HG02840 (cell line): ENCODE data around the gene SLC29A1.

Experiments
- ATAC-seq: cut with Tn5 transposase; IDR thresholded peaks from one replicate; pipeline ENCODE4 v1.9.1; 2021; ENCODE audit warnings: mild to moderate bottlenecking, moderate library complexity, moderate number of reproducible peaks; ENCODE audit not compliant: unreplicated experiment, low FRiP score

The SLC29A1 gene

DNA sequence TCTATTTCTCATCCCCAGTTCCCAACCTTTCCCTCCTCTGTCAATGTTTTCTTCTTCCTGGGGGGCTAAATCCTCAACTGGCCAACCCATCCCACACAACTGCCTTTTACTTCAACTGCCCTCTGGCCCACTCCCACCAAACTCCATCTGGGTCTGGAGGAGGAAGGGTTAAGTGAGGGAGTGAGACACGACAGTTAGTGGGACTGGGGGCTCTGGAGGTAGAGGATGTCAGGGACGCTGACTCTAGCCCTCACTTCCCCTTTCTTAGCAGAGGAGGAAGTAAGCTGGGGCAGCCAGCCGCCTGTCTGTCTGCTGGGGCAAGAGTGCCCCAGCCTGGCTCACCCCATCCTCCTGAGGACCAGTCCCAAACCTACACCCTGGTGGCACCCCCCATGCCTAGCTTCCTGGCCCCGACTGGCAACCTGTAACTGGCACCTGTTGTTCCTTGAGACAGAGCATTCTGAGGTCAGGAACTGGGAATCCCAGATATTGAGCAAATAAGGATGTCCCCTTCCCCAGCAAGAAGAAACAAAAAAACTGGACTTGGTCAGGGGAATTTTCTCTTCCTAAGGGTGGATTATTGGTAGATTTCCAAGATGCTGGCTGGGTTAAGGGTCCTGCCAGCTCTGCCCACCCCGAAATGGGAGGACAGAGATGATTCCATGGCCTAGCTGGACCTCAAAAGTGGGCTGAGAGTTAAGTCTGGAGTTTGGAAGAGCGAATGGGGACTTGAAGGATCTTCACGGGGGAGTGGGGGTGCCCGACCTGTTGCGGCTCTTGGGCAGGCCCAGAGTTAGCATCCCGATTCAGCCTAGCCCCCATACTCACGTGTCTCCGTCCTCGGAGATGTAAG is 41.0 kb downstream of the SLC29A1 start:
- no peak for ATAC-seq

DNA sequence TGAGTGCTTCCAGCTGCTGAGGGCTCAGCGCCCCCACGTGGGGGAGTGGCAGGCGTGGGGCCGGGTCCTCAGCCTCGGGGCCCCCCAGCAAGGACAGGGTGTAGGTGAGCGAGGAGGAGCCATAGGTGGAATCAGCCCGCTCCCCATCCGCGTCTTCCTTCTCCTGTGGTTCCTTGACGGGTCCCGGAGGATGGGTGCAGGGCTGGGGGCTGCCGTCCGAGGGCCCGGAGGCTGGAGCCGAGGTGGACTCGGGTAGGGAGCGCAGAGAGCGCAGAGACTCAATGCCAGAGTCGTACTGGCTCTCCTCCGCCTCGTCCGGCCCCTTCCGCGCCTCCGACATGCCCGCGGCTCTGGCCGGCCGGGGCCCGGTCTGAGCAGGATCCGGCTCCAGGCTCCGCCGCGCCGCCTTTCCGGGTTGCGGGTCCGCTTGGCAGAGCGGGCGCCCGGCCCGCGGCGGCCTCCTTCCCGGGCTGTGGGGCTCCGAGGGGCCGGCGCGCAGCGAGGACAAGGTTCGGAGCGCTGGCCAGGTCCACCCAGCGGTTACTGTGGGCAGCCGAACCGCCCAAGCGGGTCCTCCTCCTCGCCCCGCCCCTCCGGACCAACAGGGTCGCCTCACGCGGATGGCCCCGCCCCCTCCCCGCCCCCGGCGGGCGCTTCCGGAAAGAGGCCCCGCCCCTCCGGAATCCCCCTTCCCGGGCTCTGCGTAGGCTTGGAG is 41.8 kb downstream of the SLC29A1 start, which contains the start of gene NFKBIE:
TSS of gene NFKBIE (minus strand) at position 545 of the 715 bp plus-strand sequence. CDS start at position 340, 205 bp downstream.
- ATAC-seq = peak; percentile 45

DNA sequence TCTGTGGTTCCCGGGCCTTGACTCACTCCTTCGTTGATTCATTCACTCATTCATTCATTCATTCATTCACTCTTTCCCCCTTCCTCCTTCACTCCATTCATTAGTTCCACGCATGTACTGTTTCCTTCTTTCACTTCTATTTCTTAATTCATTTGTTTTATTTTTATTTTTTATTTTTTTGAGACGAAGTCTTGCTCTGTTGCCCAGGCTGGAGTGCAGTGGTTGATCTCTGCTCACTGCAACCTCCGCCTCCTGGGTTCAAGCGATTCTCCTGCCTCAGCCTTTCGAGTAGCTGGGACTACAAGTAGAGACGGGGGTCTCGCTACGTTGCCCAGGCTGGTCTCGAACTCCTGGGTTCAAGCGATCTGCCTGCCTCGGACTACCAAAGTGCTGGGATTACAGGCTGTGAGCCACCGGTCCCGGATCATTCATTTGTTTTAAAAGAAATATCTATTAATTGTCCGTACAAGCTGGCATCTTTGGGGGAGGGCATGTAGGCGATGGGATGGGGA is 42.4 kb downstream of the SLC29A1 start:
- no peak for ATAC-seq

DNA sequence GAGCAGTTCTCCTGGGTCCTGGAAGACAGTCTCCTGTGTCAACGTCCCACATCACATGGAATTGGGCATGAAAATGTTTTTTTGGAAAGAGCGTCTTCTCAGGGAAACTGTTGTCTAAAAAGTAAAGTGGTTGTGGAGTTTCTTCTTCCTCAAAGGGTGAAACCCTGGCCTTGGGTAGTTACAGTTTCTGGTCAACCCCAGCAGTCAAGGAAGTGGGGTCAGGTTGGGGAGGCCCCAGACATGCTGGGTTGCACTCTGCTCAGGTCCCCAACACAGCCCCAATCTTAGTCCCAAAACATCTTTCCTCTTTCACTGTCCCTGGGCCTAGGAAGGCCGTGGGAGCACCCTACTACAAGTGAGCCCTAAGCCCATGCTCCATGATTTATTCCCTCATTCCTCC is 43.0 kb downstream of the SLC29A1 start:
- ATAC-seq = no peak

DNA sequence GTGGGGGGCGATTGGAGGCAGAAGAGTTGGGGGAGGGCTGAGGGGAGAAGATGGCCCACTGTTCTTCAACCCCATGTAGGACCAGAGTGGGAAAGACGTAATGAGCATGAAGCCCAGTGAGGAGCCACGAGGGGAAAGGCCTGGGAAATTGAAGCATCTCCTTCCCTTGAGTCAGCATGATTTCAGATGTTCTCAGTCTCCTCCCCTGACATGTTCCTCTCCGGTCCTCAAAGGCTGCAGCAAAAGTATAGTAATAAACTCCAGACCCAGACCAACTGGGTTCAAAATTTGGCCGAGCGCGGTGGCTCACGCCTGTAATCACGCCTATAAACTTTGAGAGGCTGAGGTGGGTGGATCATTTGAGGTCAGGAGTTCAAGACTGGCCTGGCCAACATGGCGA is 43.9 kb downstream of the SLC29A1 start:
- no peak for ATAC-seq

DNA sequence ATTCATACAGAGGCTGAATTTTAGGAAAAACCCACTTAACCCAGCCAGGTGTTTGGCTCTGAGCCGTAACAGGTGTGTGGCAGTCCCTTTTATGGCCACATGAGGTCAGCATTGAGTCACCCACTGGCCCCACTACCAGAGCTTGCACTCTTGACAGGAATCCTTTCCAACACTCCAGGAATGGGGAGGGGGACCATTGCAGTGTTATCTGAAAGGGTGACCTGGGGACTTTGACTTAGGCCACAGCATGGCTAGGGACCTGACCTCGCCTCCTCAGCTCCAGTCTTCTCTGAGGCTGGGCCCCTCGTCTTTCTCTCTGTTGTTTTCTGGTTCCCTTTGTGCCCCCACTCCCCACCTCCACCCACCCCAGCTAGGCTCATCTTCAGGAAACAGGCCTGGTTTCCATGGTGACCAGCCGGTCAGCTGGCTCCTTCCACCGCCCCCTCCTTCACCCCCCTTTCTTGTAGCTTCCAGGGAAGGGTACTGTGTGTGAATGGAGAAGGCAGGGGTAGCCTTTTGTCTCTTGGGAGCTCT is 44.8 kb downstream of the SLC29A1 start:
- no peak for ATAC-seq

DNA sequence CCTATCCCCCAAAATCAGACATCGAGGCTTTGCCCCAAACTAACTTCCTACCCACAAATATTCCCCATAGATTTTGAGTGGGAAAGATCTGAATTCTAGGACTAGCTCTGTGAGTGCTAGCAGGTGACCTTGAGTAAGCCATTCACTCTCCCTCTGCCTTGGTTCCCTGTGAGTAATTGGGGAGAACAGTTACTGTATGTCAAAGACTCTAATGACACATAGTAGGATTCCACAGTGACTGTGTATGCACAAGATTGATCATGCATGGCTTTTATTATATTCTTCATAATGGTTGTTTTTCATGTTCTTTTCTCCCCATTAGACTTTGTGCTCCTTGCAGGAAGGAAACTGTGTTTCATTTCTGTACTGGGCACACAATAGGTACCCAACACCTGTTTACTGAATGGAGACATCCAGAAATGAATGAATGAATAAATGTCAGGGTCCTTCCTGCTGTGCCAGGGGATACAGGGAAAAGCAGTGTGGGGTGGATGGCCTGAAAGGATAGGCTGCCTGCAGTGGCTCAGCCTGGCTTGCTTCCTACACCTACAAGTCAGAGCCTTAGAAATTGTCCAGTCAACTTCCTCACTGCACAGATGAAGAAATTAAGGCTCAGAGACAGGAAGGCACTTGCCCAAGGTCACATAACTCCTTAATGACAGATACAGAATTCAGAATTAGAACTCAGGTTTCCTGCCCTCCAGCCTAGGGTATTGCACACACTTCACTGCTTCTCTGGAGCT is 46.0 kb downstream of the SLC29A1 start:
- no peak for ATAC-seq

DNA sequence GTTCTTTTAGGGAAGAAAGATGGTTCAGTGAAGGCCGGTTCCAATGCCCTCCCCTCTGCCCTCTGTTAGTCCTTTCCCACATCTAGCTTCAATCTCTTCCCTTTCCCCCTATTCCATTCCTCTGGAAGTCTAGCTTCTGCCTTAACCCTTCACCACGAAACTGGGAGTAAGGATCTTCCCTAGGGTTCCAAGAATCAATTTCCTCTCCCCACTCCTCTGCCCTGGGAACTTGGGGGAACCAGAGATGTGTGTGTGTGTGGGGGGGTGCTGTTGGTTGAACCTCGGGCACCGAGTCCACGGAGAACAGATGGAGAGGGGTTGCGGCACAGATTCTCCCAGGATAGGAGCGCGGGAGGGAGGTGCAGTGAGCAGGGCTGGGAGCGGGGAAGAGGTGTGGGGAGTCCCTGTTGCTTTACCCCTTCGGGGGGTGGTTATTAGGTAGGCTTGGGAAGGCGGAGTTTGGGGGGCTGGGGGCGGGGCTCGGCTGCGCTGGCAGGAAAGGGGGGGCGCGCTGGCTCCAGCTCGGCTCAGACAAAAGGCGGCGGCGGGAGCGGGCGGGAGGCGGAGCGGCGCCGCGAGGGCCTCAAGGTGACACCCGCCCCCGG is 46.6 kb downstream of the SLC29A1 start, which contains the start of gene TMEM151B:
TSS of gene TMEM151B (plus strand) at position 530 of the 605 bp plus-strand sequence. CDS start 293 bp downstream, outside the sequence.
- ATAC-seq = no peak

DNA sequence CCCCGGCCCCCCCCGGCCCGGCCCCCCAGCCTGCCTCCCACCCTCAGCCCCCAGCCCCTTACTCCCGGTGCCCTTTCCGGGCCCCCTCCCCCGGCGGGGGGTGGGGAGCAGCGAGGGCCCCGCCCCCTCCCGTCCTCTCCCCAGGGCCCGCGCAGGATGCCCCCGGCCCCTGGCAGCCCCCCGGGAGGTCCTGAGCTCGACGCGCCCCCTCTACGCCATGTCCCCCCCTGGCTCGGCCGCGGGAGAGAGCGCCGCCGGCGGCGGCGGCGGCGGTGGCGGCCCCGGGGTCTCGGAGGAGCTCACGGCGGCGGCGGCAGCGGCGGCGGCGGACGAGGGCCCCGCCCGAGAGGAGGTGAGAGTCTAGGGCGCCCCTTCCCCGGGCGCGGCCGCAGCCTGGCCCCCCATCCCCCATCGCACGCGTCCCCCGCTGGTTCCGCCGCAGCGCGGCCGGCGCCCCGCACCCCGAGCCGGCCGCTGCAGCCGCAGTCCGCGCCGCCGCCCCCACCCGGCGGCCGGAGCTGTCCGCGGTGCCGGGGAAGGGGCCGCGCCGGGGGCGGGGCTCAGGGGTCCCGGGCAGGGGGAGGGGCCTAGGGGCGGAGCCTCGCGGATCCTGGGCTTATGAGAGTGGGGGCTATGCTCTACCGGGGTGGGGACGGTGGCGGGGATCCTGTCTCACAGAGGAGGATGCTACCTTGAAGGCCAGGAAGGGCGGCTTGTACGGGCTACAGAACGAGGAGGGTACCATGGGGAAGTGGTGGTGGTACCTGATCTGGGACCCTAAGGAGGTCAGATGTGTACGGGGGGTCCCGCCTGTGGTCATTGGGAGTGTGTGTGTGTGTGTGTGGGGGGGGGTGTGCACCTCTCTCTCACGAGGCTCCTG is 47.4 kb downstream of the SLC29A1 start:
- ATAC-seq = no peak

DNA sequence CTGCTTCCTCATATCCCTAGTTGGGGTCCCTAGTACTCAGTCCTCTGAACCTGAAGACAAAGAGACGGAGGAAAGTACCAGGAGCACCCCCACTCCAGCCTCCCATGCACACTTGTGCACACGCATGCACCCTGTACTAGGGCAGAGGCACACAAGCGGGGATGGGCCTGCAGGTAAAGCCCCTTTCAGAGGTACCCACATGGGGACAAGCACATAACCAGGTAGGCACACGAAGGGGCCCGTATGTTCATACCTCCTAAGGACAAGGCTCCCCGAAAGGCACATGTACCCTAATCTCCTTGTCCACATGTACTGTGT is 48.0 kb downstream of the SLC29A1 start:
- no peak for ATAC-seq

DNA sequence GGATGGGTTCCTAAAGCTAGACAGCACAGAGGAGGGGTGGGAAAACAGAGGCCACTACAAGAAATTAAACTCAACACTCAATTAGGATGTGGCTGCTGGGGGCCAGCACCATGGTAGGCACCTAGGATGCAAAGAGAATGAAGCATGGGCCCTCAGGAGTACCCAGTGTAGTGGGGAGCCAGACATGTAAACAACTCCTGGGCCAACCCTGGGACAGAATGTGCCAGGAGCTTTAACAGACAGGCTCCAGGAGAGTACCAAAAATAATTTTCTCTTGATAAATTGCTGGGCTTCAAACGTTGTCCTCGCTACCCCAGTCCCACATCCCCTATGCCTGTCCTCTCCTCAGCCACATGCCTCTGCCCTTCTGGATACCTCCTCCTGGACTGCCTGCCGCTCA is 48.5 kb downstream of the SLC29A1 start:
- ATAC-seq = no peak

DNA sequence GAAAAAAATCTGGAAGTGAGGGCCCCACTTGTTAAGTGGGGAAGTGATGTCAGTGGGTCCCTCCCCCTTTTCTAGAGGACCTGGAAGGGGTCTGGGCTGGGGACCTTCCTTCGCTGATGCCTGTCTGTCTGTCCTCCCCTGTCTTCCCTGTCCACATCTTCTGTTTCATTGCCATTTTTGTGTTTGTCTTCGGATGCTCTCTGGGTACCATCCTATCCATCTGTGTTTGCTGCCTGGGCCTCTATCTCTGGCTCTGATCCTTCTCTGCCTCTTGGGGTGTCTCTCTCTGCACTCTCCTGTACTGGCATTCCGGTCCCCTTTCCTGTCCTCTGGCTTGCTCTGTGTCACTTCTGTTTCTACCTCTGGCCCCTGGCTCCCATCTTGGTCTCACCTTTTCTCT is 49.1 kb downstream of the SLC29A1 start:
- ATAC-seq = no peak

DNA sequence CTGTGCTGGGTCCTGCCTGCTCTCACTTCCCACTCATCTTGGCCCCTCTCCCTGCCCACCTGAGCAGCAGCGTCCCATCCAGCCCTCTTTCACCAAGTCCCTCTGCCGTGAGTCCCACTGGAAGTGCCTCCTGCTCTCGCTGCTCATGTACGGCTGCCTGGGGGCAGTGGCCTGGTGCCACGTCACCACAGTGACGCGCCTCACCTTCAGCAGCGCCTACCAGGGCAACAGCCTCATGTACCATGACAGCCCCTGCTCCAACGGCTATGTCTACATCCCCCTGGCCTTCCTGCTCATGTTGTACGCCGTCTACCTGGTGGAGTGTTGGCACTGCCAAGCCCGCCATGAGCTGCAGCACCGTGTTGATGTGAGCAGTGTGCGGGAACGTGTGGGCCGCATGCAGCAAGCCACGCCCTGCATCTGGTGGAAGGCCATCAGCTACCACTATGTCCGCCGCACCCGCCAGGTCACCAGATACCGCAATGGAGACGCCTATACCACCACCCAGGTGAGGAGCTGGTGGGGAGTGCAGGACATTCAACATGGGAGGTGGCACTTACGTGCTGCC is 49.7 kb downstream of the SLC29A1 start:
- no peak for ATAC-seq

DNA sequence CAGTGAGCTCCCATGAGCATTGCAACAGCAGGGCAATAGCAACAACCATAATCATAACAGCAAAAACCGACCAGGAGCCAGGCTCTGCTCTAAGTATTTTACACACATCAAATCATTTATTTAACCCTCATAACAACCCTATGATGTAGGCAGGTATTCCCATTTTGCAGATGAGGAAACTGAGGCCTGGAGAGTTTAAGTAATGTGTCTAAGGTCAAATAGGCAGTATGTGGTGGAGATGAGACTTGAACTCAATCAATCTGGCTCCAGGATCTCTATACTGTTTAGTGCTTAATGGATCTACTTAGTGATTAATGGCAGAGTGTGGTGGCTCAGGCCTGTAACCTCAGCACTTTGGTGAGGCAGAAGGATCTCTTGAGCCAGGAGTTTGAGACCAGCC is 50.2 kb downstream of the SLC29A1 start:
- ATAC-seq = no peak

DNA sequence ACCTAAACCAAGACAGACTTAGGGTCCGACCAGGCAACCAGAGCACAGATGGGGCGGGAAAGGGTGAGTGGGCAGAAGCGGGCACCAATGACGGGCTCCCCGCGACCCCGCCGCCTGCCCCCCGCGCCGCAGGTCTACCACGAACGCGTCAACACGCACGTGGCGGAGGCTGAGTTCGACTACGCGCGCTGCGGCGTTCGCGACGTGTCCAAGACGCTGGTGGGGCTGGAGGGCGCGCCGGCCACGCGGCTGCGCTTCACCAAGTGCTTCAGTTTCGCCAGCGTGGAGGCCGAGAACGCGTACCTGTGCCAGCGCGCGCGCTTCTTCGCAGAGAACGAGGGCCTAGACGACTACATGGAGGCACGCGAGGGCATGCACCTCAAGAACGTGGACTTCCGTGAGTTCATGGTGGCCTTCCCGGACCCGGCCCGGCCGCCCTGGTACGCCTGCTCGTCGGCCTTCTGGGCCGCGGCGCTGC is 51.9 kb downstream of the SLC29A1 start:
- no peak for ATAC-seq

DNA sequence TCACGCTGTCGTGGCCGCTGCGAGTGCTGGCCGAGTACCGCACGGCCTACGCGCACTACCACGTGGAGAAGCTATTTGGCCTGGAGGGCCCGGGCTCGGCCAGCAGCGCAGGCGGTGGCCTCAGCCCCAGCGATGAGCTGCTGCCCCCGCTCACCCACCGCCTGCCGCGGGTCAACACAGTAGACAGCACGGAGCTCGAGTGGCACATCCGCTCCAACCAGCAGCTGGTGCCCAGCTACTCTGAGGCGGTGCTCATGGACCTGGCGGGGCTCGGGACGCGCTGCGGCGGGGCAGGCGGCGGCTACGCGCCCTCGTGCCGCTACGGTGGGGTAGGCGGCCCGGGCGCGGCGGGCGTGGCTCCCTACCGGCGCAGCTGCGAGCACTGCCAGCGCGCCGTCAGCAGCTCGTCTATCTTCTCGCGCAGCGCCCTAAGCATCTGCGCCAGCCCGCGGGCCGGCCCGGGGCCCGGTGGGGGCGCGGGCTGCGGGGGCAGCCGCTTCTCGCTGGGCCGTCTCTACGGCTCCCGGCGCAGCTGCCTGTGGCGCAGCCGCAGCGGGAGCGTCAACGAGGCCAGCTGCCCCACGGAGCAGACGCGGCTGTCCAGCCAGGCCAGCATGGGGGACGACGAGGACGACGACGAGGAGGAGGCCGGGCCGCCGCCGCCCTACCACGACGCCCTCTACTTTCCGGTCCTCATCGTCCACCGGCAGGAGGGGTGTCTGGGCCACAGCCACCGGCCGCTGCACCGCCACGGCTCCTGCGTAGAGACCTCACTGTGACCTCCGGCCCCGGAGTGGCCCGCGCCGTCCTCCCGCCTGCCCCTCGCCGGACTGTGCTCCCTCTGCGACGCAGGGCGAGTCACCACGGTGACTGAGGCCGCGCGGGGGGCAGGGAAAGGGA is 52.6 kb downstream of the SLC29A1 start:
- ATAC-seq = no peak

DNA sequence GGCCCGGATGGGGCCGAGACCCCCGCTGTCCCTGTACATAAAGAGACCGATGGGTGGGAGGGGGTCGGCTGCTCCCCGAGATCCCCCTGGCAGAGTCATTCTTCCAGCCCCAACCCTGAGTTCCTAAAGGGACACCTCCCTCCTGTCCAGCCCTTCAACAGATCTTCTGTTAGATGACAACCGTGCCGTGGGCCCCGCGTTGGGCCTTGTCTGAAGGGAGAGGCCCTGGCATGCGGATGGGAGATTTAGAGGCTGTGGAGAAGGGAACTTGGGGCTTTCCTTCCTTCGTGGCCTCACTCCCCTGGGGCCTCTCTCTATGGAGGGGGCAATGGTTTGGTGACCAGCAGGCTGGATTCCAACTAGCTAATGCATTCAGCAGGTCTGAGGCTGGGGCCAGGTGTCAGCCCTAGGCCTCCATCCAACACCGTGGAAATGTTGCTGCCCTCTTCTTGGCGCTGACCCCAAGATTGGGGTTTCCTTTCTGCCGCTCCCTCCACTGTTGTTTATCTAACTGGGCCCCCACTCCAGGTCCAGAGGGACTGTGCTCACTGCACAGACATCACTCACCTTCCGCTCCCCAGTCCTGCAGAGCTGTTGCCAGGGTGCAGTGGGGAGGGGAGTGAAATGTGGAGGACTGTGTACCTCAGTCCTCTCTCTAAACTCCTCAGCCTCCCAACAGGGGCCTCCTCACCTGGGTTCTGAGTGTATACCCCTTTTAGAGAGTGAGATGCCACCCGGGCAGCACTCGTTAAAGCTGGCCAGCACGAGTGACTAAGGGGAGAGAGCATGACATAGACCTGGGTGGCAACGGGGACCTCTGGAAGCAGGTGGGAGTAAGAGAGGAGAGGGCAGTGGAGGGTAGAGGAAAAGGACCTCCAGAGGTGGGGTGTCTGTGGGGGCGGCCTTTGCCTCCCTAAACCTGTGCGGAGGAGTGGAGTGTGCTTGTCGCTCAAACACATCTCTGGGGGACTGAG is 53.6 kb downstream of the SLC29A1 start:
- ATAC-seq = no peak
